IgD-negative memory B cell (primary cell): ENCODE data around the gene EGLN1. TPM values are rescaled to one million over a fixed set of nuclear protein-coding genes. Genes with fewer than 3 reads are reported as not detected.
A peak's percentile ranks its signal among the peaks of the same experiment; 100 is the strongest.

Experiments
- H3K27ac Mint-ChIP-seq, 3 donors: one replicate each; pipeline ENCODE4 v1.8.0; 2020 to 2022; ENCODE audit warnings: mild to moderate bottlenecking in 3 of 3, mixed read lengths in 3 of 3, moderate library complexity in 1 of 3
- H3K27me3 Mint-ChIP-seq: one replicate; pipeline ENCODE4 v1.8.0; 2021; ENCODE audit warnings: mixed read lengths
- H3K36me3 Mint-ChIP-seq: one replicate; pipeline ENCODE4 v1.8.0; 2020; ENCODE audit warnings: mild to moderate bottlenecking, mixed read lengths
- H3K4me1 Mint-ChIP-seq, 3 donors: one replicate each; pipeline ENCODE4 v1.8.0; 2020 to 2022; ENCODE audit warnings: mixed read lengths in 3 of 3, mild to moderate bottlenecking in 1 of 3
- H3K4me3 Mint-ChIP-seq, 4 donors: one replicate each; pipeline ENCODE4 v1.8.0; 2020 to 2022; ENCODE audit warnings: mild to moderate bottlenecking in 4 of 4, mixed read lengths in 4 of 4, moderate library complexity in 3 of 4
- H3K9me3 Mint-ChIP-seq, 3 donors: one replicate each; pipeline ENCODE4 v1.8.0; 2020 to 2021; ENCODE audit warnings: mixed read lengths in 3 of 3, mild to moderate bottlenecking in 1 of 3
- polyA plus RNA-seq: library from polyadenylated mRNA; unstranded; fragments of 300-500 nt; fragmentation: Illumina TruSeq; gene quantifications from one replicate; pipeline ENCODE4 v1.2.3, GENCODE V29; 2021

Gene EGLN1
- polyA plus RNA-seq, 1 donor from 2014 or later: 32.8 TPM

- H3K27me3 Mint-ChIP-seq: no peaks in the 10 kb centered on the region
- H3K27ac Mint-ChIP-seq: no peak overlapping the region
- no peaks in the 10 kb centered on the region for H3K9me3 Mint-ChIP-seq
- H3K36me3 Mint-ChIP-seq: peaks cover 9% of the 10 kb centered on the region
- H3K4me1 Mint-ChIP-seq: peaks cover 24 to 53% (median 46%) of the 10 kb centered on the region in 3 donors
- H3K4me3 Mint-ChIP-seq: no peak overlapping the region
Observed at GRCh38 chr1:231395998-231396390, 26.1 kb downstream of the EGLN1 start.

GRCh38 chr1:231395076-231395997 is 26.8 kb downstream of the EGLN1 start:
- Mint-ChIP-seq H3K36me3 (peaks cover 9% of the 10 kb centered on the region), H3K4me1 (peaks cover 28 to 56% (median 47%) of the 10 kb centered on the region in 3 donors)

GRCh38 chr1:231393668-231394067 is 28.4 kb downstream of the EGLN1 start:
- Mint-ChIP-seq H3K27ac (peak overlapping the region in 1 of 3 donors; percentile 33), H3K36me3 (peaks cover 12% of the 10 kb centered on the region), H3K4me1 (peaks cover 42 to 54% (median 50%) of the 10 kb centered on the region in 3 donors), H3K9me3 (no peaks in the 10 kb centered on the region), H3K27me3 (no peaks in the 10 kb centered on the region), H3K4me3 (no peak overlapping the region)

More at GRCh38 chr1:231395076-231395997, 26.8 kb downstream of the EGLN1 start:
- Mint-ChIP-seq H3K4me3 (peak overlapping the region in 1 of 4 donors; percentile 29), H3K27me3 (no peaks in the 10 kb centered on the region), H3K27ac (no peak overlapping the region), H3K9me3 (no peaks in the 10 kb centered on the region)

- peaks cover 12% of the 10 kb centered on the region for H3K36me3 Mint-ChIP-seq
- H3K4me1 Mint-ChIP-seq: peaks cover 42 to 56% (median 56%) of the 10 kb centered on the region in 3 donors
- H3K9me3 Mint-ChIP-seq: no peaks in the 10 kb centered on the region
- H3K27me3 Mint-ChIP-seq: no peaks in the 10 kb centered on the region
- no peak overlapping the region for H3K4me3 Mint-ChIP-seq
- no peak overlapping the region for H3K27ac Mint-ChIP-seq
Observed at GRCh38 chr1:231392389-231393131, 29.5 kb downstream of the EGLN1 start.

DNA sequence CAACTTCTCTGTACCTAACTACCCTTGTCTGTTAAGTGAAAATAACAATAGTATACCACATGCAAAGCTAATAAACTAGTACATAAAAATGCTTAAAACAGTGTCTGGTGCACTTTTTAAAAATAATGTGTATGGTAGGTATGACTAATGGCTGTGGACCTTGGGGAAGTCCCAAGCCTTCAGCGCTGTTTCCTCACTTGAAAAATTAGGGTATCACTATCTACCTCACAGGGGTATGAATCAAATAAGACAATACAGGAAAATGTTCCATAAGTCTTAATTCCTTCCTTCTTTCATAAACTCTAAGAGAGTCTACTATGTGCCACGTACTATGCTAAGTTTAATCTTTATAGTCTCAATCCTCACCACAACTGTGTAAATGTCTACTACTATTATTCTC is 32.0 kb downstream of the EGLN1 start:
- H3K4me3 Mint-ChIP-seq: no peak overlapping the region
- H3K4me1 Mint-ChIP-seq: peaks cover 36 to 44% (median 44%) of the 10 kb centered on the region in 3 donors
- no peak overlapping the region for H3K27ac Mint-ChIP-seq
- H3K27me3 Mint-ChIP-seq: no peaks in the 10 kb centered on the region
- no peaks in the 10 kb centered on the region for H3K9me3 Mint-ChIP-seq
- peaks cover 11% of the 10 kb centered on the region for H3K36me3 Mint-ChIP-seq

GRCh38 chr1:231387770-231388669 is 34.1 kb downstream of the EGLN1 start:
- no peak overlapping the region for H3K4me3 Mint-ChIP-seq
- H3K36me3 Mint-ChIP-seq: peaks cover 5% of the 10 kb centered on the region
- peaks cover 31 to 33% (median 31%) of the 10 kb centered on the region in 3 donors for H3K4me1 Mint-ChIP-seq
- no peak overlapping the region for H3K27ac Mint-ChIP-seq
- no peaks in the 10 kb centered on the region for H3K27me3 Mint-ChIP-seq
- H3K9me3 Mint-ChIP-seq: no peaks in the 10 kb centered on the region

- Mint-ChIP-seq H3K4me1 (peaks cover 31 to 39% (median 36%) of the 10 kb centered on the region in 3 donors), H3K27ac (no peak overlapping the region), H3K4me3 (no peak overlapping the region), H3K9me3 (no peaks in the 10 kb centered on the region), H3K36me3 (peaks cover 3% of the 10 kb centered on the region), H3K27me3 (no peaks in the 10 kb centered on the region)
Observed at GRCh38 chr1:231386466-231386865, 35.6 kb downstream of the EGLN1 start.

DNA sequence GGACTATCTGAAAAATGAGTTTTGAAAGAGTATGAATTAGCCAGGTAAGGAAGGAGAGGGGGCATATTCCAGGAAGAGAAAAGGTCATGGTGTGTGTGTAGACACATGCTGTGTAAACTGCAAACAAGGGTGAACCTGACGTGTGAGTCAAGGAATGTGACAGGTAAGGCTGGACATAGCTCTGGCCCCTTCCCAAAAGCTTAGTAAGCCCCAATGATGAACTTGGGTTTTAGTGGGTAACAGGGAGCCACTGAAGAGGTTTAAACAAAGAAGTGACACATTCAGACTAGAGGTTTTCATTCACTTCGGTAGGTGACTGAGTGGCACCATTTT is 36.7 kb downstream of the EGLN1 start:
- H3K4me3 Mint-ChIP-seq: no peak overlapping the region
- no peaks in the 10 kb centered on the region for H3K9me3 Mint-ChIP-seq
- peaks cover 32 to 37% (median 35%) of the 10 kb centered on the region in 3 donors for H3K4me1 Mint-ChIP-seq
- H3K27ac Mint-ChIP-seq: no peak overlapping the region
- H3K27me3 Mint-ChIP-seq: no peaks in the 10 kb centered on the region
- peaks cover 3% of the 10 kb centered on the region for H3K36me3 Mint-ChIP-seq

DNA sequence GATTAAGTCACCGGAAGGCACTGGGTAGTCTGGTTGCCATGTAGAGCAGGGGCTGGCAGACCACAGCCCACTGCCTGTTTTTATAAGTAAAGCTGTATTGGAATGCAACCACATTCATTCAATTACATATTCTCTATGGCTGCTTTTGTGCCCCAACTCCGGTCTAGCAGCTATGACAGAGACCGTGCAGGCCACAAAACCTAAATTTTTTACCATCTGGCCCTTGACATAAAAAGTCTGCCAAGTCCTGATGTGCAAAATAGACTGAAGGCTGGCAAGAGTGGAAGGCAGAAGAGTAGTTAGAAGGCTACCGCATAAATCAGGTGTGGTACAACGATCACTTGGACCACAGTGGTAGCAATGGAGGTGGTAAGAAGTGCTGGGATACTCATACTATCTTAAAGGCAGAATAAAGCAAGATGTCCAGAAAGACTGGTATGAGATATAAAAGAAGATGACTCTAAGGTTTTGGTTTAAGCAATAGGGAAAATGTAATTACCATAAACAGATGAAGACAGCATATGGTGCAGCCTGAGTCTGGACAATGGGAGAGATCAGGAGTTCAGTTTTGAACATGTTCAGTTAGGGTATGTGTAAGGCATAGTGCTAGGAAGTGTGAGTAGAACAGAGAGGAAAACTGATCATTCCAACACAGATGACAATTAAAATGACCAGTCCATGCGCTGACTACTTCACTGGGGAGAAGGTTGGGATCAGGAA is 37.2 kb downstream of the EGLN1 start:
- no peak overlapping the region for H3K4me3 Mint-ChIP-seq
- H3K4me1 Mint-ChIP-seq: peaks cover 28 to 34% (median 31%) of the 10 kb centered on the region in 3 donors
- no peak overlapping the region for H3K27ac Mint-ChIP-seq
- H3K27me3 Mint-ChIP-seq: no peaks in the 10 kb centered on the region
- no peaks in the 10 kb centered on the region for H3K9me3 Mint-ChIP-seq
- peaks cover 2% of the 10 kb centered on the region for H3K36me3 Mint-ChIP-seq

DNA sequence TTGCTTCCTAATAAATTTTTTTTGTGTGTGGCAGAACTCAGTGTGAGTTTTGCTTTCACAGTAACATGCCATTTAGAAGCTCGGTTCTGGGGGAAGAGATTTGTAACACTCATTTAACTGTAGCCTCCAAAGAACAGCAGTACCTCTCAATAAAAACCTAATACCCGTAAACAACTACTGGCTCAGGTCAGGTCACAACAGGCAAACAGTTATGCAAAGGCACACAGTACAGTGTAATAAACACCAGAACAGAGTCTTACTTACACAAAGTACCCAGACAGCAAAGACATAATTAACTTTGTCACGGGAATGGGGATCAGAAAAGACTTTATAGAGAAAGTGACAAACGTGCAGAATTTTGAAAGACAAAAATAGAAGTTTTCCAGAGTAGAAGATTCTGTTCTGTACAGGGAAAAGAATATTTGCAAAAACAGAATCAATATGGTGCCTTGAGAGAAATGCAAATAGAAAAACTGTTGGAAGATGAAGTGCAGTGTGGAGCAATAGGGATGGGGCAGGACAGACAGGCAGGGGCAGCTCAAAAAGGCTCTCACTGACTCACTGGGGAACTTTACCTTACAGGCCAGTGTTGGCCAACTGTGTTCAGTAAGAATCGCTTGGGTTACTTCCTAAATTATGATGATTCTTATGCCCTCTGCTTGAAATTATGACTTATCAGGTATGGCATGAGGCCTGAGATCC is 38.8 kb downstream of the EGLN1 start:
- Mint-ChIP-seq H3K9me3 (no peaks in the 10 kb centered on the region), H3K4me3 (no peak overlapping the region), H3K4me1 (peaks cover 27 to 35% (median 29%) of the 10 kb centered on the region in 3 donors), H3K27me3 (no peaks in the 10 kb centered on the region), H3K27ac (no peak overlapping the region), H3K36me3 (peaks cover 3% of the 10 kb centered on the region)

DNA sequence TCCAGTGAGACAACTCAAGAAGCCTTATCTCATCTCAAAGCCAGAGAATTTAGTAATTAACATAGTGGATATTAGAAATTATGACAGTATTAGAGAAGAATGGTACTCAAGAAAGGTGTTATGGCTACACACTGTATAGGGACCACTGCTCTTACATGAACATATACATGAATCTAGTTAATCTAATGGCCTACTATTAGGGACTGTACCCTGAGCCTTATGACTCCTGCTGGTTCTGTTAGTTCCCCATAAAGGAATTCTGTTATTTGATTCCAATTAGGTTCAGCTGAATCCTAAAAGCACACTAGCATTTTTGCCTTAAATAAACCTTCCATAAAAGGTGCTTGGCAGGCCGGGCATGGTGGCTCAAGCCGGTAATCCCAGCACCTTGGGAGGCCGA is 39.7 kb downstream of the EGLN1 start:
- Mint-ChIP-seq H3K9me3 (no peaks in the 10 kb centered on the region), H3K27me3 (no peaks in the 10 kb centered on the region), H3K36me3 (peaks cover 3% of the 10 kb centered on the region), H3K27ac (no peak overlapping the region), H3K4me3 (no peak overlapping the region), H3K4me1 (peaks cover 23 to 29% (median 24%) of the 10 kb centered on the region in 3 donors)

DNA sequence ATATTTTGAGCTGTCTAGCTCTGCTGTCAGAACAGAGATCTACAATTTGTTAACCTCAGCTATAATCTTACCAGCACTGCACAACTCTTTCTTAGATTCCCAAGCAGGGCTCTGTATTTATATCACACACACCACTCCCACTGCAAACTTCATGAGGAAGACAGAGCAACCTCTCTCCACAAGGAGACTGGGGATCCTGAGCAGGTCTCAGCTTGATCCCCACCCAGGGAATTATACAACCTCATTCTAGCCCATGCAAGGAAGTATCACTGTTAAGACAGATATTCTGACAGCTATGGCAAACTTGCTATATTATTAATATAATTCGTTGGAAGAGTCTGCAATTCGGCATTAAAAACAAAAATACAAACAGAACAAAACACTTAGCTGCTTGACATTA is 40.4 kb downstream of the EGLN1 start:
- H3K9me3 Mint-ChIP-seq: no peaks in the 10 kb centered on the region
- H3K27me3 Mint-ChIP-seq: no peaks in the 10 kb centered on the region
- peaks cover 26 to 31% (median 31%) of the 10 kb centered on the region in 3 donors for H3K4me1 Mint-ChIP-seq
- H3K27ac Mint-ChIP-seq: no peak overlapping the region
- no peak overlapping the region for H3K4me3 Mint-ChIP-seq
- H3K36me3 Mint-ChIP-seq: peaks cover 3% of the 10 kb centered on the region

- Mint-ChIP-seq H3K27ac (peak overlapping the region in 1 of 3 donors; percentile 48), H3K27me3 (no peaks in the 10 kb centered on the region), H3K4me1 (peaks cover 26 to 28% (median 27%) of the 10 kb centered on the region in 3 donors), H3K4me3 (no peak overlapping the region), H3K36me3 (peaks cover 3% of the 10 kb centered on the region), H3K9me3 (no peaks in the 10 kb centered on the region)
Observed at GRCh38 chr1:231376875-231377549, 45.1 kb downstream of the EGLN1 start.
